Colonic mucosa (tissue), 4 donors: ENCODE measurements around the gene PRRT4. TPM values are rescaled to one million over a fixed set of nuclear protein-coding genes. Genes with fewer than 3 reads are reported as not detected.

Source experiments
- DNase-seq: peaks from one replicate; pipeline ENCODE4 v3.0.0-alpha.2; 2020
- H3K27ac ChIP-seq: fragments of 200-600 bp; one replicate; pipeline ENCODE4 v1.8.0; 2021
- H3K27me3 ChIP-seq: fragments of 200-600 bp; one replicate; pipeline ENCODE4 v1.8.0; 2021
- H3K36me3 ChIP-seq: fragments of 200-600 bp; one replicate; pipeline ENCODE4 v1.8.0; 2021
- H3K4me1 ChIP-seq: fragments of 200-600 bp; one replicate; pipeline ENCODE4 v1.8.0; 2021; ENCODE audit warnings: mild to moderate bottlenecking
- H3K4me3 ChIP-seq: fragments of 200-600 bp; one replicate; pipeline ENCODE4 v1.8.0; 2021
- H3K9ac ChIP-seq, 2 donors: one replicate each; pipeline ENCODE4 v1.7.0; 2013; ENCODE audit warnings: control low read depth in 2 of 2, low read depth in 2 of 2, low read length in 2 of 2
- H3K9me3 ChIP-seq: fragments of 200-600 bp; one replicate; pipeline ENCODE4 v1.8.0; 2021
- CTCF ChIP-seq: fragments of 200-600 bp; IDR thresholded peaks from one replicate; pipeline ENCODE4 v1.8.0; 2022; ENCODE audit warnings: antibody characterized with exemption, mild to moderate bottlenecking
- intact Hi-C: fragments of 100-400 bp; cut with DNase I; formaldehyde crosslinking; loops from one replicate; pipeline ENCODE4 v1.14.1; 2022
- total RNA-seq, 2 donors: library from RNA; stranded (reverse); fragmentation: NEBNext Ultra II Directional in 1 of 2; extraction: Animal tissue kit (Norgen Biotek cat#: 25700) in 1 of 2; gene quantifications; one replicate each; pipeline ENCODE4 v1.2.1, GENCODE V29; 2021
- donor health status: healthy.
- donor health status: DM: no; HTN: no; CAD: no.
- donor health status: DM: no; HTN: no; CAD: no.

The PRRT4 gene
- total RNA-seq, 2 donors from 2014 or later, result 0.24 TPM; not detected in 1

- no peak overlapping the region for H3K9ac ChIP-seq
These were observed 9.0 kb upstream of the PRRT4 start for GRCh38 chr7:128370491-128370890.

GRCh38 chr7:128366986-128367385 is 5.5 kb upstream of the PRRT4 start:
- intact Hi-C loops, result no loop called here
- Histone ChIP-seq H3K4me1 (no peaks in the 10 kb centered on the region), H3K4me3 (no peak overlapping the region), H3K9me3 (no peaks in the 10 kb centered on the region), H3K27ac (no peak overlapping the region), H3K27me3 (peaks cover 9% of the 10 kb centered on the region), H3K36me3 (no peaks in the 10 kb centered on the region), H3K9ac (no peak overlapping the region)
- no peak for TF ChIP-seq CTCF
- DNase-seq, result no peak

More at GRCh38 chr7:128370491-128370890, 9.0 kb upstream of the PRRT4 start:
- no peaks in the 10 kb centered on the region for H3K27me3 ChIP-seq
- H3K9me3 ChIP-seq, result no peaks in the 10 kb centered on the region
- H3K4me1 ChIP-seq, result no peaks in the 10 kb centered on the region
- TF ChIP-seq CTCF, result no peak
- no peak overlapping the region for H3K4me3 ChIP-seq
- no peaks in the 10 kb centered on the region for H3K36me3 ChIP-seq
- no peak overlapping the region for H3K27ac ChIP-seq
- intact Hi-C loops, result no loop called here
- DNase-seq, result no peak

- TF ChIP-seq CTCF, result no peak
- H3K9ac ChIP-seq, result no peak overlapping the region
- no peaks in the 10 kb centered on the region for H3K4me1 ChIP-seq
- no peaks in the 10 kb centered on the region for H3K36me3 ChIP-seq
- intact Hi-C loops, result no loop called here
- H3K9me3 ChIP-seq, result no peaks in the 10 kb centered on the region
- peaks cover 12% of the 10 kb centered on the region for H3K27me3 ChIP-seq
- no peak overlapping the region for H3K27ac ChIP-seq
- DNase-seq, result no peak
- no peak overlapping the region for H3K4me3 ChIP-seq
These were observed 4.8 kb upstream of the PRRT4 start for GRCh38 chr7:128366300-128366699.

- peaks cover 16% of the 10 kb centered on the region for H3K27me3 ChIP-seq
- H3K9ac ChIP-seq, result no peak overlapping the region
- no peak for TF ChIP-seq CTCF
- H3K27ac ChIP-seq, result no peak overlapping the region
- H3K36me3 ChIP-seq, result no peaks in the 10 kb centered on the region
- no peak overlapping the region for H3K4me3 ChIP-seq
- H3K4me1 ChIP-seq, result no peaks in the 10 kb centered on the region
- DNase-seq, result no peak
- H3K9me3 ChIP-seq, result no peaks in the 10 kb centered on the region
- intact Hi-C loops, result no loop called here
These were observed 3.9 kb upstream of the PRRT4 start for GRCh38 chr7:128365432-128365831.

- no peak overlapping the region for H3K27ac ChIP-seq
- no peak for TF ChIP-seq CTCF
- no peak overlapping the region for H3K9ac ChIP-seq
- intact Hi-C loops, result no loop called here
- H3K9me3 ChIP-seq, result no peaks in the 10 kb centered on the region
- H3K4me1 ChIP-seq, result no peaks in the 10 kb centered on the region
- no peaks in the 10 kb centered on the region for H3K36me3 ChIP-seq
- peaks cover 20% of the 10 kb centered on the region for H3K27me3 ChIP-seq
- no peak overlapping the region for H3K4me3 ChIP-seq
- no peak for DNase-seq
These were observed 2.8 kb upstream of the PRRT4 start for GRCh38 chr7:128364166-128364870.
